Measurements from ENCODE around the gene KIF4A. TPM values are rescaled to one million over a fixed set of nuclear protein-coding genes. Genes with fewer than 3 reads are reported as not detected.

KIF4A gene
- total and polyA plus RNA-seq, 9 of the 15 experiments (the other 6 are each of a cell fraction or from before 2014, with no cell fraction given): 13.0 to 42.7 (median 35.9) TPM

DNA sequence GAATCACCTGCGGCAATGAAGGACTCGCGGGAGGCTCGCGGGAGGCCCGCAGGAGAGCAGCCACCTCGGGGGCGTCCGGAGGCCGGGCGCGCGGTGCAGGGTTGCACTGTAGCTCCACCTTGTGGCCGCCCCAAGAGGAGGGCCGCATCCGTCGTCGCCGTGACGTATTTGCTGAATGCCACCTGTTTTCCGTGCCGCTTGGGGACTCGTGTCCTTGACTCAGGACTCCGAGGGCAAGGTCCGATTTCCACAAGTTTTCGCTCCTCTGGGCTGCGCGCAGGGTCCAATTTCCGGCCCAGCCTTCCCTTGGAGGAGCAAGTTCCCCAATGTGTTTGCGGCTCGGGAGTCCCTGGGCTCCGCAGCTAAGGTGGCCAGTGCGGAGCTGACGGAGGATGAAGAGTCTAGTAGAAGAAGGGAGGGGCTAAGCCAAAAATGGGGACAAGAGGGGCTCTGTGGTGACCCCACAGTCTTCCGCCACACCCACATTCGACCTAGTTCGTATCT is 144.0 kb downstream of the KIF4A start (continued):
- TF ChIP-seq ZFP36 (IDR thresholded peaks at IDR 0.05; ENCODE audit: low read depth, low read length, partially characterized antibody) (no peak), FOXJ3 (CRISPR knock-in tag; IDR thresholded peaks at IDR 0.05) (no peak), ZNF76 (CRISPR knock-in tag; IDR thresholded peaks at IDR 0.05; ENCODE audit: borderline replicate concordance) (no peak), XRCC5 (IDR thresholded peaks at IDR 0.05; ENCODE audit: low read depth, low read length) (no peak), DNMT1 (IDR thresholded peaks at IDR 0.05) (no peak), RUNX1 (IDR thresholded peaks at IDR 0.05; ENCODE audit: low read depth) (no peak), ZNF764 (CRISPR knock-in tag; IDR thresholded peaks at IDR 0.05; ENCODE audit: low read depth) (no peak), ZNF174 (CRISPR knock-in tag; IDR thresholded peaks at IDR 0.05) (no peak), ZNF282 (CRISPR knock-in tag; IDR thresholded peaks at IDR 0.05) (no peak), KAT7 (CRISPR knock-in tag; IDR thresholded peaks at IDR 0.05; ENCODE audit: borderline replicate concordance) (no peak), ZNF583 (CRISPR knock-in tag; IDR thresholded peaks at IDR 0.05) (no peak), MYC (IDR thresholded peaks at IDR 0.05; ENCODE audit: low read depth, low read length) (peak; percentile 67), MYC (CRISPR knock-in tag; IDR thresholded peaks at IDR 0.05; ENCODE audit: borderline replicate concordance, low read depth) (no peak), HNRNPH1 (optimal IDR thresholded peaks at IDR 0.05; ENCODE audit: low read depth, low read length) (no peak), ZBTB7A (IDR thresholded peaks at IDR 0.05; ENCODE audit: borderline replicate concordance, control insufficient read depth, low read depth, low read length) (peak; percentile 68; the same call in 1 of the 2 replicates), ZC3H11A (IDR thresholded peaks at IDR 0.05; ENCODE audit: low read depth, low read length) (no peak), PCBP2 (IDR thresholded peaks at IDR 0.05; ENCODE audit: low read depth, low read length, poor library complexity, severe bottlenecking) (no peak), DDX20 (tag; IDR thresholded peaks at IDR 0.05; ENCODE audit: low read depth) (no peak), GATAD2B (IDR thresholded peaks at IDR 0.05; ENCODE audit: borderline replicate concordance) (no peak), ZNF444 (CRISPR knock-in tag; IDR thresholded peaks at IDR 0.05) (no peak), SMARCA4 (IDR thresholded peaks at IDR 0.05) (peak; percentile 93)
- TF ChIP-seq, protein P1, sequence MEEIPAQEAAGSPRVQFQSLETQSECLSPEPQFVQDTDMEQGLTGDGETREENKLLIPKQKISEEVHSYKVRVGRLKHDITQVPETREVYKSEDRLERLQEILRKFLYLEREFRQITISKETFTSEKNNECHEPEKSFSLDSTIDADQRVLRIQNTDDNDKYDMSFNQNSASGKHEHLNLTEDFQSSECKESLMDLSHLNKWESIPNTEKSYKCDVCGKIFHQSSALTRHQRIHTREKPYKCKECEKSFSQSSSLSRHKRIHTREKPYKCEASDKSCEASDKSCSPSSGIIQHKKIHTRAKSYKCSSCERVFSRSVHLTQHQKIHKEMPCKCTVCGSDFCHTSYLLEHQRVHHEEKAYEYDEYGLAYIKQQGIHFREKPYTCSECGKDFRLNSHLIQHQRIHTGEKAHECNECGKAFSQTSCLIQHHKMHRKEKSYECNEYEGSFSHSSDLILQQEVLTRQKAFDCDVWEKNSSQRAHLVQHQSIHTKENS (CRISPR knock-in tag; IDR thresholded peaks at IDR 0.05): no peak
- TF ChIP-seq, protein P2, sequence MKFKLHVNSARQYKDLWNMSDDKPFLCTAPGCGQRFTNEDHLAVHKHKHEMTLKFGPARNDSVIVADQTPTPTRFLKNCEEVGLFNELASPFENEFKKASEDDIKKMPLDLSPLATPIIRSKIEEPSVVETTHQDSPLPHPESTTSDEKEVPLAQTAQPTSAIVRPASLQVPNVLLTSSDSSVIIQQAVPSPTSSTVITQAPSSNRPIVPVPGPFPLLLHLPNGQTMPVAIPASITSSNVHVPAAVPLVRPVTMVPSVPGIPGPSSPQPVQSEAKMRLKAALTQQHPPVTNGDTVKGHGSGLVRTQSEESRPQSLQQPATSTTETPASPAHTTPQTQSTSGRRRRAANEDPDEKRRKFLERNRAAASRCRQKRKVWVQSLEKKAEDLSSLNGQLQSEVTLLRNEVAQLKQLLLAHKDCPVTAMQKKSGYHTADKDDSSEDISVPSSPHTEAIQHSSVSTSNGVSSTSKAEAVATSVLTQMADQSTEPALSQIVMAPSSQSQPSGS (CRISPR knock-in tag; IDR thresholded peaks at IDR 0.05): no peak
- TF ChIP-seq, protein P3, sequence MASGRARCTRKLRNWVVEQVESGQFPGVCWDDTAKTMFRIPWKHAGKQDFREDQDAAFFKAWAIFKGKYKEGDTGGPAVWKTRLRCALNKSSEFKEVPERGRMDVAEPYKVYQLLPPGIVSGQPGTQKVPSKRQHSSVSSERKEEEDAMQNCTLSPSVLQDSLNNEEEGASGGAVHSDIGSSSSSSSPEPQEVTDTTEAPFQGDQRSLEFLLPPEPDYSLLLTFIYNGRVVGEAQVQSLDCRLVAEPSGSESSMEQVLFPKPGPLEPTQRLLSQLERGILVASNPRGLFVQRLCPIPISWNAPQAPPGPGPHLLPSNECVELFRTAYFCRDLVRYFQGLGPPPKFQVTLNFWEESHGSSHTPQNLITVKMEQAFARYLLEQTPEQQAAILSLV (tag; IDR thresholded peaks at IDR 0.05): no peak
- TF ChIP-seq, protein P4, sequence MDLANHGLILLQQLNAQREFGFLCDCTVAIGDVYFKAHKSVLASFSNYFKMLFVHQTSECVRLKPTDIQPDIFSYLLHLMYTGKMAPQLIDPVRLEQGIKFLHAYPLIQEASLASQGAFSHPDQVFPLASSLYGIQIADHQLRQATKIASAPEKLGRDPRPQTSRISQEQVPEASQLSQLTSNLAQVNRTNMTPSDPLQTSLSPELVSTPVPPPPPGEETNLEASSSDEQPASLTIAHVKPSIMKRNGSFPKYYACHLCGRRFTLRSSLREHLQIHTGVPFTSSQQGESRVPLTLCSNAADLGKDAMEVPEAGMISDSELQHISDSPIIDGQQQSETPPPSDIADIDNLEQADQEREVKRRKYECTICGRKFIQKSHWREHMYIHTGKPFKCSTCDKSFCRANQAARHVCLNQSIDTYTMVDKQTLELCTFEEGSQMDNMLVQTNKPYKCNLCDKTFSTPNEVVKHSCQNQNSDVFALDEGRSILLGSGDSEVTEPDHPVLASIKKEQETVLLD (IDR thresholded peaks at IDR 0.05): no peak

Data from K562 (cell line).